IMR-90 (cell line): ENCODE results near the gene CAPZA2. TPM values are rescaled to one million over a fixed set of nuclear protein-coding genes. Genes with fewer than 3 reads are reported as not detected.

ENCODE experiments used
- ATAC-seq: fragments of 200-7000 bp; cut with Tn5 transposase; 2 replicates; pipeline ENCODE4 v1.9.1; 2020; ENCODE audit warnings: low read depth, mild to moderate bottlenecking, moderate library complexity
- BruUV-seq: library from RNA; stranded (reverse); fragments of 400-500 nt; replicated peaks from 2 replicates; lab custom pipeline; 2021; lab: Mats Ljungman, UMichigan
- CTCF ChIA-PET: fragments of 300-600 bp; formaldehyde crosslinking; extraction: SDS; loops from one replicate; lab custom pipeline; 2021; ENCODE audit warnings: antibody characterized with exemption; lab: Yijun Ruan, JAX
- POLR2A ChIA-PET: fragments of 300-600 bp; sonication (Branson Sonifier 250); formaldehyde crosslinking; loops from one replicate; lab custom pipeline; 2022; ENCODE audit warnings: antibody characterized with exemption; ENCODE audit not compliant: unreplicated experiment; lab: Charles Lee
- DNase-seq: peaks from one replicate; pipeline ENCODE4 v3.0.0; 2013
- H2AFZ ChIP-seq: replicated peaks from 2 replicates; pipeline ENCODE3; 2013; ENCODE audit warnings: low read length, mild to moderate bottlenecking; ENCODE audit not compliant: poor library complexity
- H2AK5ac ChIP-seq: 2 replicates; pipeline ENCODE4 v1.6.1; 2013; ENCODE audit warnings: low read depth, low read length, inconsistent platforms
- H2AK9ac ChIP-seq: replicated peaks from 2 replicates; pipeline ENCODE3; 2013; ENCODE audit warnings: mild to moderate bottlenecking, low read depth, low read length, moderate library complexity; ENCODE audit not compliant: poor library complexity
- H2BK120ac ChIP-seq: 2 replicates; pipeline ENCODE4 v1.6.1; 2013; ENCODE audit warnings: low read depth, low read length, inconsistent platforms
- H2BK15ac ChIP-seq: 3 replicates; pipeline ENCODE4 v1.6.1; 2013; ENCODE audit warnings: low read depth, low read length, inconsistent platforms
- H2BK20ac ChIP-seq: 2 replicates; pipeline ENCODE4 v1.6.1; 2013; ENCODE audit warnings: low read depth, mild to moderate bottlenecking, inconsistent platforms, low read length, moderate library complexity
- H2BK5ac ChIP-seq: 2 replicates; pipeline ENCODE4 v1.6.1; 2013; ENCODE audit warnings: mild to moderate bottlenecking, low read depth, low read length, inconsistent platforms; ENCODE audit not compliant: poor library complexity, severe bottlenecking
- H3K14ac ChIP-seq: replicated peaks from 2 replicates; pipeline ENCODE4 v1.6.1; 2013; ENCODE audit warnings: low read depth, low read length, inconsistent platforms
- H3K18ac ChIP-seq: 2 replicates; pipeline ENCODE4 v1.6.1; 2013; ENCODE audit warnings: low read depth, low read length, control low read depth
- H3K23ac ChIP-seq: 2 replicates; pipeline ENCODE4 v1.6.1; 2013; ENCODE audit warnings: low read depth, low read length, inconsistent platforms
- H3K27ac ChIP-seq: 2 replicates; pipeline ENCODE4 v1.5.1; 2013; ENCODE audit warnings: mild to moderate bottlenecking, control low read depth, low read length; ENCODE audit not compliant: insufficient read depth
- H3K27me3 ChIP-seq: 2 replicates; pipeline ENCODE4 v1.6.1; 2013; ENCODE audit warnings: low read length; ENCODE audit not compliant: control insufficient read depth, insufficient read depth
- H3K36me3 ChIP-seq: 2 replicates; pipeline ENCODE4 v1.6.1; 2013; ENCODE audit warnings: low read length, mixed read lengths; ENCODE audit not compliant: control insufficient read depth, insufficient read depth
- H3K4ac ChIP-seq: 2 replicates; pipeline ENCODE4 v1.6.1; 2013; ENCODE audit warnings: low read depth, low read length, inconsistent platforms
- H3K4me1 ChIP-seq: 2 replicates; pipeline ENCODE4 v1.6.1; 2013; ENCODE audit warnings: low read length, mixed read lengths; ENCODE audit not compliant: control insufficient read depth, insufficient read depth
- H3K4me2 ChIP-seq: 2 replicates; pipeline ENCODE4 v1.6.1; 2013; ENCODE audit warnings: low read depth, mild to moderate bottlenecking, control low read depth, low read length, moderate library complexity
- H3K4me3 ChIP-seq: 2 replicates; pipeline ENCODE4 v1.5.1; 2013; ENCODE audit warnings: low read depth, mild to moderate bottlenecking, control low read depth, low read length, moderate library complexity; ENCODE audit not compliant: insufficient read depth
- H3K56ac ChIP-seq: 2 replicates; pipeline ENCODE4 v1.6.1; 2013; ENCODE audit warnings: low read length, inconsistent platforms; ENCODE audit not compliant: insufficient read depth; ENCODE audit errors: extremely low read depth
- H3K79me1 ChIP-seq, 2 experiments: 2 replicates each; pipeline ENCODE4 v1.6.1; 2013; ENCODE audit warnings: low read length in 2 of 2, inconsistent platforms in 1 of 2, low read depth in 1 of 2
- H3K9ac ChIP-seq: 2 replicates; pipeline ENCODE4 v1.6.1; 2013; ENCODE audit warnings: low read depth, low read length, control low read depth
- H3K9me1 ChIP-seq: 2 replicates; pipeline ENCODE4 v1.6.1; 2013; ENCODE audit warnings: low read length, inconsistent platforms; ENCODE audit not compliant: insufficient read depth
- H3K9me3 ChIP-seq: 2 replicates; pipeline ENCODE4 v1.6.1; 2013; ENCODE audit warnings: low read length; ENCODE audit not compliant: control insufficient read depth, insufficient read depth
- H4K20me1 ChIP-seq: 2 replicates; pipeline ENCODE4 v1.6.1; 2013; ENCODE audit warnings: low read length, inconsistent platforms; ENCODE audit not compliant: insufficient read depth
- H4K5ac ChIP-seq: 2 replicates; pipeline ENCODE4 v1.6.1; 2013; ENCODE audit warnings: mild to moderate bottlenecking, low read depth, low read length, control low read depth
- H4K8ac ChIP-seq, 2 experiments: 2 replicates each; pipeline ENCODE4 v1.6.1; 2013; ENCODE audit warnings: low read depth in 2 of 2, low read length in 2 of 2, control low read depth in 1 of 2, inconsistent platforms in 1 of 2
- H4K91ac ChIP-seq: 2 replicates; pipeline ENCODE4 v1.6.1; 2013; ENCODE audit warnings: low read depth, low read length, inconsistent platforms; ENCODE audit not compliant: insufficient read depth
- CEBPB ChIP-seq: IDR thresholded peaks from 2 replicates; pipeline ENCODE4 v1.6.1; 2012; ENCODE audit warnings: low read depth, low read length, improper control_type of control experiment
- MAZ ChIP-seq: IDR thresholded peaks from 2 replicates; pipeline ENCODE4 v1.6.1; 2012; ENCODE audit warnings: low read depth, mild to moderate bottlenecking, low read length, improper control_type of control experiment, moderate library complexity, borderline replicate concordance
- dilution Hi-C: fragments of 300-500 bp; cut with HindIII; formaldehyde crosslinking; loops from one replicate; pipeline ENCODE4 v1.14.3; 2018; ENCODE audit warnings: low sequenced_read_pairs; ENCODE audit not compliant: unreplicated experiment
- in situ Hi-C: fragments of 300-500 bp; cut with MboI; formaldehyde crosslinking; loops from 3 replicates; pipeline ENCODE4 v1.14.3; 2019; ENCODE audit warnings: low sequenced_read_pairs, inconsistent platforms, mixed read lengths
- intact Hi-C: fragments of 100-400 bp; cut with micrococcal nuclease; formaldehyde crosslinking; loops from 2 replicates; pipeline ENCODE4 v1.10.0; 2022
- polyA plus RNA-seq, 3 experiments: library from polyadenylated mRNA; depleted of rRNA; stranded (reverse); fragments of >200 nt; gene quantifications; 2 replicates each; pipeline ENCODE4 v1.2.3, GENCODE V29; 2012; ENCODE audit warnings: low replicate concordance in 1 of 3
- total RNA-seq: library from RNA; depleted of rRNA; stranded (reverse); fragments of >200 nt; gene quantifications from 2 replicates; pipeline ENCODE4 v1.2.3, GENCODE V29; 2012

The CAPZA2 gene
- total and polyA plus RNA-seq, 2 of the 4 experiments (the other 2 are of a cell fraction): 66.6 to 133 TPM

DNA sequence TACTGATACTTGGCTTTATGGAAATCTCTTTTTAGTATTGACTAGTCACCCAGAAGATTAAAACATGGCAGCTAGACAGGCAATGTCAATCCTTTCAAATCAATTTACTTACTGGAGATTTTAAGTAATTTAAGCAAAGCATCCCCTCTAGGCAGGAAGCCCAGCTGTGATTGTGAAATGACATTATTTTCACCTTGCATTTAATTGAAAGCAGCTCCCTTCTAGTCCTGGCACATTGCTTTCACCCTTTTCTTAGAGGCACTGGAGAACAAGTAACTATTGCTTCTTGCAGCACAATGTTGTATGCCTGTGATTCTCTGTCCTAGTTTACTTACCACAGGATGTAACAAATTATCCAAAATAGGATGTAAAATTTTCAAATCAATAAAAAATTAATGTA, 104.2 kb downstream of the CAPZA2 start:
- no peak overlapping the region for H2AFZ ChIP-seq
- no peak overlapping the region for H3K27ac ChIP-seq
- no peak overlapping the region for H4K91ac ChIP-seq
- dilution Hi-C loops (no loop called here), intact Hi-C loops (no loop called here), in situ Hi-C loops (no loop called here)
- H2AK5ac ChIP-seq: no peak overlapping the region
- no peak overlapping the region for H3K18ac ChIP-seq
- no peak overlapping the region for H2BK15ac ChIP-seq
- no peak overlapping the region for H2AK9ac ChIP-seq
- POLR2A ChIA-PET: no interaction called here
- H3K4me3 ChIP-seq: no peak overlapping the region
- TF ChIP-seq MAZ (no peak), CEBPB (0 out of 2 replicates have a peak, but pooled peaks have one; percentile 9)
- peaks cover 2% of the 10 kb centered on the region; the same call in 1 of the 2 replicates for H3K4me1 ChIP-seq
- no TSS peak for BruUV-seq
- H4K5ac ChIP-seq: no peak overlapping the region
- no peak overlapping the region for H3K4ac ChIP-seq
- H3K27me3 ChIP-seq: no peaks in the 10 kb centered on the region
- no peak overlapping the region for H3K23ac ChIP-seq
- H2BK5ac ChIP-seq: no peak overlapping the region
- ATAC-seq: no peak
- H3K9me3 ChIP-seq: no peaks in the 10 kb centered on the region
- no peak overlapping the region for H2BK120ac ChIP-seq
- no peaks in the 10 kb centered on the region for H3K36me3 ChIP-seq
- peaks cover 6% of the 10 kb centered on the region; the same call in 1 of the 2 replicates for H4K20me1 ChIP-seq
- CTCF ChIA-PET: interaction anchor here (1.0 kb wide), 1 partner anchor 161 kb away, joined by 3 read pairs; no protein-coding TSS in a partner anchor
- no peak overlapping the region for H4K8ac ChIP-seq
- H3K14ac ChIP-seq: no peak overlapping the region
- no peak for DNase-seq
- H3K79me1 ChIP-seq: peaks cover 25 to 34% of the 10 kb centered on the region in 2 experiments
- no peak overlapping the region for H3K4me2 ChIP-seq
- no peak overlapping the region for H3K56ac ChIP-seq
- H2BK20ac ChIP-seq: no peak overlapping the region
- H3K9ac ChIP-seq: no peak overlapping the region
- H3K9me1 ChIP-seq: peaks cover 3% of the 10 kb centered on the region; the same call in 1 of the 2 replicates
